22Rv1 (cell line): ENCODE results near the gene MSI2.

Experiments
- CTCF ChIP-seq: fragments of 450-650 bp; IDR thresholded peaks from 2 replicates; pipeline ENCODE4 v1.5.1; 2017; ENCODE audit warnings: mild to moderate bottlenecking
- ZFX ChIP-seq: fragments of 450-650 bp; IDR thresholded peaks from 2 replicates; pipeline ENCODE4 v1.6.1; 2017; ENCODE audit warnings: antibody characterized with exemption, borderline replicate concordance

- TF ChIP-seq CTCF = no peak
- TF ChIP-seq ZFX = no peak
Measured at GRCh38 chr17:57638284-57638683, 382.0 kb downstream of the MSI2 start.
